Spinal cord (tissue), 10 donors: ENCODE data around the gene TRIM10. TPM values are rescaled to one million over a fixed set of nuclear protein-coding genes. Genes with fewer than 3 reads are reported as not detected.

ENCODE experiments used
- DNase-seq, 6 donors: peaks; one replicate each; pipeline versions ENCODE4 v3.0.0 to v3.0.0-alpha.2; 2013 to 2015; ENCODE audit warnings: low spot score in 6 of 6, low read depth in 4 of 6
- H3K27ac ChIP-seq: one replicate; pipeline ENCODE4 v1.5.1; 2013; ENCODE audit warnings: low read depth, low read length, control low read depth
- H3K27me3 ChIP-seq: one replicate; pipeline ENCODE4 v1.6.1; 2013; ENCODE audit warnings: low read length; ENCODE audit not compliant: control insufficient read depth, insufficient read depth
- H3K36me3 ChIP-seq: one replicate; pipeline ENCODE4 v1.6.1; 2013; ENCODE audit warnings: low read length; ENCODE audit not compliant: control insufficient read depth, insufficient read depth
- H3K4me1 ChIP-seq: one replicate; pipeline ENCODE4 v1.6.1; 2013; ENCODE audit warnings: low read length; ENCODE audit not compliant: control insufficient read depth, insufficient read depth
- H3K4me3 ChIP-seq: one replicate; pipeline ENCODE4 v1.5.1; 2013; ENCODE audit warnings: low read depth, low read length, control low read depth
- H3K9me3 ChIP-seq: one replicate; pipeline ENCODE4 v1.6.1; 2013; ENCODE audit warnings: low read length; ENCODE audit not compliant: control insufficient read depth, insufficient read depth
- WGBS: methylation state at CpG from one replicate; pipeline ENCODE4 v1.1.5; 2013; ENCODE audit warnings: missing lambda C conversion rate; ENCODE audit not compliant: insufficient coverage; 5-methylcytosine and 5-hydroxymethylcytosine counted together
- polyA plus RNA-seq, 2 donors: library from polyadenylated mRNA; unstranded; fragments of 120-200 nt; gene quantifications; one replicate each; pipeline ENCODE4 v1.2.1, GENCODE V29; 2013; ENCODE audit not compliant: insufficient read length in 2 of 2
- total RNA-seq, 2 donors: library from RNA; depleted of rRNA in 1 of 2; stranded (reverse); fragments of 120-200 nt in 1 of 2; fragments of >200 nt in 1 of 2; gene quantifications; one replicate each; pipeline versions ENCODE4 v1.2.3 to v1.2.4, GENCODE V29; 2013 to 2014
- donor health status: healthy.

The TRIM10 gene
- total and polyA plus RNA-seq, 4 donors: 0.14 to 2.2 (median 0.56) TPM

GRCh38 chr6:30113841-30114240 lies 47.2 kb downstream of the TRIM10 start:
- no peak overlapping the region for H3K4me3 ChIP-seq
- no peak overlapping the region for H3K27ac ChIP-seq
- peaks cover 50% of the 10 kb centered on the region for H3K27me3 ChIP-seq
- H3K4me1 ChIP-seq: no peaks in the 10 kb centered on the region
- H3K36me3 ChIP-seq: no peaks in the 10 kb centered on the region
- WGBS: no CpG with 5 or more reads among the region's 1 CpG
- no peaks in the 10 kb centered on the region for H3K9me3 ChIP-seq
- no peak for DNase-seq

GRCh38 chr6:30113003-30113759 lies 47.8 kb downstream of the TRIM10 start, which contains the start of gene TRIM31:
TRIM31 (minus strand) TSS chr6:30113090; CDS start chr6:30112805, 285 bp downstream.
- no peak within 1 kb of the TSS for H3K27ac ChIP-seq
- DNase-seq: no peak
- H3K4me1 ChIP-seq: no peaks in the 10 kb centered on the region
- 62% methylated on average over 2 of the region's 3 CpGs for WGBS
- no peaks in the 10 kb centered on the region for H3K9me3 ChIP-seq
- no peaks in the 10 kb centered on the region for H3K36me3 ChIP-seq
- peaks cover 55% of the 10 kb centered on the region for H3K27me3 ChIP-seq
- H3K4me3 ChIP-seq: no peak within 1 kb of the TSS

GRCh38 chr6:30112402-30112994 lies 48.5 kb downstream of the TRIM10 start:
- no peaks in the 10 kb centered on the region for H3K4me1 ChIP-seq
- no peaks in the 10 kb centered on the region for H3K9me3 ChIP-seq
- WGBS: 76% methylated on average over 10 of the region's 10 CpGs
- no peak for DNase-seq
- peaks cover 60% of the 10 kb centered on the region for H3K27me3 ChIP-seq
- H3K4me3 ChIP-seq: no peak overlapping the region
- no peak overlapping the region for H3K27ac ChIP-seq
- H3K36me3 ChIP-seq: no peaks in the 10 kb centered on the region

- no peak for DNase-seq
- WGBS: 46% methylated on average over 27 of the region's 27 CpGs
Observed at GRCh38 chr6:30111266-30111856, 49.6 kb downstream of the TRIM10 start.

GRCh38 chr6:30104661-30105060 lies 56.4 kb downstream of the TRIM10 start:
- H3K36me3 ChIP-seq: no peaks in the 10 kb centered on the region
- WGBS: no CpG with 5 or more reads among the region's 2 CpGs
- H3K27ac ChIP-seq: no peak overlapping the region
- DNase-seq: no peak
- H3K4me3 ChIP-seq: no peak overlapping the region
- H3K4me1 ChIP-seq: peaks cover 30% of the 10 kb centered on the region
- H3K9me3 ChIP-seq: no peaks in the 10 kb centered on the region
- peaks cover 85% of the 10 kb centered on the region for H3K27me3 ChIP-seq

More at GRCh38 chr6:30111266-30111856, 49.6 kb downstream of the TRIM10 start:
- Histone ChIP-seq H3K4me3 (no peak overlapping the region), H3K4me1 (no peaks in the 10 kb centered on the region), H3K27ac (no peak overlapping the region), H3K27me3 (peaks cover 67% of the 10 kb centered on the region), H3K9me3 (no peaks in the 10 kb centered on the region), H3K36me3 (no peaks in the 10 kb centered on the region)

GRCh38 chr6:30103872-30104179 lies 57.2 kb downstream of the TRIM10 start:
- WGBS: no CpG with 5 or more reads among the region's 3 CpGs
- no peaks in the 10 kb centered on the region for H3K9me3 ChIP-seq
- peaks cover 30% of the 10 kb centered on the region for H3K4me1 ChIP-seq
- H3K36me3 ChIP-seq: no peaks in the 10 kb centered on the region
- no peak for DNase-seq
- no peak overlapping the region for H3K4me3 ChIP-seq
- H3K27ac ChIP-seq: no peak overlapping the region
- peaks cover 88% of the 10 kb centered on the region for H3K27me3 ChIP-seq

- Histone ChIP-seq H3K9me3 (no peaks in the 10 kb centered on the region), H3K27ac (no peak overlapping the region), H3K4me1 (peaks cover 30% of the 10 kb centered on the region), H3K36me3 (no peaks in the 10 kb centered on the region), H3K4me3 (peak overlapping the region; percentile 28), H3K27me3 (peaks cover 89% of the 10 kb centered on the region)
- 6% methylated on average over 31 of the region's 36 CpGs for WGBS
- peak in 5 of 6 donors; percentile 57 to 93 (median 77) for DNase-seq
Observed at GRCh38 chr6:30102970-30103871, 57.8 kb downstream of the TRIM10 start.

GRCh38 chr6:30102414-30102969 lies 58.5 kb downstream of the TRIM10 start:
- Histone ChIP-seq H3K27me3 (peaks cover 90% of the 10 kb centered on the region), H3K27ac (no peak overlapping the region), H3K4me1 (peaks cover 30% of the 10 kb centered on the region), H3K36me3 (no peaks in the 10 kb centered on the region), H3K4me3 (peak overlapping the region; percentile 19), H3K9me3 (no peaks in the 10 kb centered on the region)
- DNase-seq: no peak
- WGBS: no CpG with 5 or more reads among the region's 15 CpGs
